ENCODE measurements around the gene UBQLN1.

Gene UBQLN1

GRCh38 chr9:83681490-83681889, 26.3 kb downstream of the UBQLN1 start:
- no peak for DNase-seq

GRCh38 chr9:83680233-83680632, 27.5 kb downstream of the UBQLN1 start:
- DNase-seq = no peak

- no peak for DNase-seq
Measured at GRCh38 chr9:83677596-83677995, 30.2 kb downstream of the UBQLN1 start.

- no peak for DNase-seq
Measured at GRCh38 chr9:83675466-83675865, 32.3 kb downstream of the UBQLN1 start.

- DNase-seq = no peak
Measured at GRCh38 chr9:83671451-83671850, 36.3 kb downstream of the UBQLN1 start.

- no peak for DNase-seq
Measured at GRCh38 chr9:83670381-83670780, 37.4 kb downstream of the UBQLN1 start.

GRCh38 chr9:83669067-83669466, 38.7 kb downstream of the UBQLN1 start:
- DNase-seq = no peak

- DNase-seq = no peak
Measured at GRCh38 chr9:83665580-83666200, 42.1 kb downstream of the UBQLN1 start.

- DNase-seq = no peak
Measured at GRCh38 chr9:83662933-83663332, 44.8 kb downstream of the UBQLN1 start.

GRCh38 chr9:83656952-83657351, 50.8 kb downstream of the UBQLN1 start:
- no peak for DNase-seq

GRCh38 chr9:83656032-83656680, 51.6 kb downstream of the UBQLN1 start:
- no peak for DNase-seq

- DNase-seq = no peak
Measured at GRCh38 chr9:83655433-83655832, 52.3 kb downstream of the UBQLN1 start.

GRCh38 chr9:83652433-83652832, 55.3 kb downstream of the UBQLN1 start:
- no peak for DNase-seq

GRCh38 chr9:83651558-83651957, 56.2 kb downstream of the UBQLN1 start:
- DNase-seq = no peak

GRCh38 chr9:83649515-83649914, 58.2 kb downstream of the UBQLN1 start:
- no peak for DNase-seq

GRCh38 chr9:83649080-83649479, 58.7 kb downstream of the UBQLN1 start:
- DNase-seq = peak; percentile 88

- DNase-seq = no peak
Measured at GRCh38 chr9:83646500-83647239, 61.1 kb downstream of the UBQLN1 start.

GRCh38 chr9:83642793-83643192, 65.0 kb downstream of the UBQLN1 start:
- no peak for DNase-seq

GRCh38 chr9:83639266-83639665, 68.5 kb downstream of the UBQLN1 start:
- DNase-seq = no peak

- no peak for DNase-seq
Measured at GRCh38 chr9:83637389-83637788, 70.4 kb downstream of the UBQLN1 start.

GRCh38 chr9:83636813-83637212, 70.9 kb downstream of the UBQLN1 start:
- DNase-seq = no peak

GRCh38 chr9:83633676-83634075, 74.1 kb downstream of the UBQLN1 start:
- no peak for DNase-seq

GRCh38 chr9:83633255-83633654, 74.5 kb downstream of the UBQLN1 start:
- DNase-seq = no peak

- no peak for DNase-seq
Measured at GRCh38 chr9:83630938-83631457, 76.8 kb downstream of the UBQLN1 start.
